ENCODE results near the gene TRAK2.

- TF ChIP-seq CTCF (IDR thresholded peaks at IDR 0.05) (no peak), POLR2AphosphoS5 (IDR thresholded peaks at IDR 0.05) (no peak), POLR2A (IDR thresholded peaks at IDR 0.05) (no peak)
These were observed 7.1 kb upstream of the TRAK2 start for GRCh38 chr2:201458381-201458780.
